DOHH2 (cell line): ENCODE results near the gene DENND1A.

Source experiments
- H3F3A ChIP-seq: fragments of 200-600 bp; sonication (generic), shearing (Covaris generic); 2 replicates; pipeline ENCODE4 v1.6.0; 2016; ENCODE audit warnings: antibody characterized with exemption, mild to moderate bottlenecking; ENCODE audit not compliant: control insufficient read depth, insufficient read depth
- H3K27ac ChIP-seq: fragments of 200-600 bp; sonication (generic); 2 replicates; pipeline ENCODE4 v1.5.1; 2014; ENCODE audit warnings: low read depth, mild to moderate bottlenecking, low read length, moderate library complexity
- H3K27me3 ChIP-seq: fragments of 200-600 bp; sonication (generic); 2 replicates; pipeline ENCODE4 v1.6.1; 2014; ENCODE audit warnings: mild to moderate bottlenecking, low read length, mixed read lengths; ENCODE audit not compliant: control insufficient read depth
- H3K36me3 ChIP-seq: fragments of 200-600 bp; sonication (generic); 2 replicates; pipeline ENCODE4 v1.6.1; 2014; ENCODE audit warnings: mild to moderate bottlenecking, low read length, moderate library complexity, mixed read lengths; ENCODE audit not compliant: control insufficient read depth
- H3K4me1 ChIP-seq: fragments of 200-600 bp; sonication (generic); 2 replicates; pipeline ENCODE4 v1.6.1; 2014; ENCODE audit warnings: mild to moderate bottlenecking, low read length, mixed read lengths; ENCODE audit not compliant: control insufficient read depth
- H3K4me2 ChIP-seq: fragments of 200-600 bp; sonication (generic); 2 replicates; pipeline ENCODE4 v1.6.0; 2014; ENCODE audit warnings: mild to moderate bottlenecking, low read length, moderate library complexity
- H3K4me3 ChIP-seq: fragments of 200-600 bp; sonication (generic); 2 replicates; pipeline ENCODE4 v1.5.1; 2014; ENCODE audit warnings: mild to moderate bottlenecking, low read length, mixed read lengths
- H3K79me2 ChIP-seq: fragments of 200-600 bp; sonication (generic); 2 replicates; pipeline ENCODE4 v1.6.1; 2014; ENCODE audit warnings: mild to moderate bottlenecking, low read length, mixed read lengths; ENCODE audit not compliant: control insufficient read depth
- H3K9me2 ChIP-seq: fragments of 200-600 bp; sonication (generic); replicated peaks from 2 replicates; pipeline ENCODE4 v1.6.1; 2014; ENCODE audit warnings: mild to moderate bottlenecking, low read length, mixed read lengths; ENCODE audit not compliant: control insufficient read depth
- H3K9me3 ChIP-seq: fragments of 200-600 bp; sonication (generic); 2 replicates; pipeline ENCODE4 v1.6.1; 2014; ENCODE audit warnings: antibody characterized with exemption, low read length, mixed read lengths; ENCODE audit not compliant: control insufficient read depth, insufficient read depth
- H4K20me1 ChIP-seq: fragments of 200-600 bp; sonication (generic); 2 replicates; pipeline ENCODE4 v1.6.0; 2014; ENCODE audit warnings: low read depth, mild to moderate bottlenecking, antibody characterized with exemption, low read length, moderate library complexity; ENCODE audit not compliant: control insufficient read depth, insufficient read depth
- EZH2phosphoT487 ChIP-seq: fragments of 200-600 bp; sonication (generic); IDR thresholded peaks from 2 replicates; pipeline ENCODE4 v1.6.1; 2017; ENCODE audit warnings: borderline replicate concordance, mild to moderate bottlenecking, antibody characterized with exemption, low read length, moderate library complexity, mixed read lengths
- TF ChIP-seq, protein P1 (sequence below): fragments of 200-600 bp; sonication (generic); IDR thresholded peaks from one replicate; pipeline ENCODE4 v1.5.1; 2014; ENCODE audit warnings: antibody characterized with exemption, mild to moderate bottlenecking, low read depth, low read length; ENCODE audit not compliant: poor library complexity, severe bottlenecking

DENND1A gene

DNA sequence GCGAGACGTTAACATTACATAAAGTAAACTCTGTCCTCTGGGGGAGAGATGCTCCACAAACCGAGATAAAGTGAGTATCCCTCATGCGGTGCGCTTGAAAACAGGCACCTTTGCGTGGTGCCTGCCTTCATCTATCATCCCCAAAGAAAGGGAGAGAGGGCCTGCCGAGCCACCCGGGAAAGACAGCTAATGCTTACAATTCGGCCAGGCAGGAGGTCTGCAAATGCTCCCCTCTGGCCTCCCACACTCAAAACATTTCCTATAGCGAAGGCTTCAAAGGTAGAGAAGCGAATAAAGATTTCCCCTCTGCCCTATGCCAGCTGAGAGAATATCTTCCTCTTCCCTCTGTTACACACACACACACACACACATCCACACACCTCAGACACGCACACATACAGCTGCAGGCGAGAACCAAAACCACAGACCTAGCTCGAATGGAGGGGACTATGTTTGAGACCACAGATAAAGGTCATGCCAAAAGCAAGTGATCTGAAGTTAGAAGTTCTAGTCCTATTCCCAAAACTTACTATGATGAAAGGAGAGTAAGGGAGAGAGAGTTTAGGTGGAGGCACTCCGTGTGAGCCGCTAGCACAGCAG, 441.1 kb downstream of the DENND1A start:
- Histone ChIP-seq H3K9me2 (no peaks in the 10 kb centered on the region), H3K4me3 (no peak overlapping the region), H4K20me1 (no peaks in the 10 kb centered on the region), H3K36me3 (no peaks in the 10 kb centered on the region), H3K9me3 (no peaks in the 10 kb centered on the region), H3K4me1 (no peaks in the 10 kb centered on the region), H3K79me2 (no peaks in the 10 kb centered on the region), H3K4me2 (no peak overlapping the region), H3K27ac (no peak overlapping the region), H3F3A (no peaks in the 10 kb centered on the region), H3K27me3 (no peaks in the 10 kb centered on the region)
- TF ChIP-seq, protein P1, sequence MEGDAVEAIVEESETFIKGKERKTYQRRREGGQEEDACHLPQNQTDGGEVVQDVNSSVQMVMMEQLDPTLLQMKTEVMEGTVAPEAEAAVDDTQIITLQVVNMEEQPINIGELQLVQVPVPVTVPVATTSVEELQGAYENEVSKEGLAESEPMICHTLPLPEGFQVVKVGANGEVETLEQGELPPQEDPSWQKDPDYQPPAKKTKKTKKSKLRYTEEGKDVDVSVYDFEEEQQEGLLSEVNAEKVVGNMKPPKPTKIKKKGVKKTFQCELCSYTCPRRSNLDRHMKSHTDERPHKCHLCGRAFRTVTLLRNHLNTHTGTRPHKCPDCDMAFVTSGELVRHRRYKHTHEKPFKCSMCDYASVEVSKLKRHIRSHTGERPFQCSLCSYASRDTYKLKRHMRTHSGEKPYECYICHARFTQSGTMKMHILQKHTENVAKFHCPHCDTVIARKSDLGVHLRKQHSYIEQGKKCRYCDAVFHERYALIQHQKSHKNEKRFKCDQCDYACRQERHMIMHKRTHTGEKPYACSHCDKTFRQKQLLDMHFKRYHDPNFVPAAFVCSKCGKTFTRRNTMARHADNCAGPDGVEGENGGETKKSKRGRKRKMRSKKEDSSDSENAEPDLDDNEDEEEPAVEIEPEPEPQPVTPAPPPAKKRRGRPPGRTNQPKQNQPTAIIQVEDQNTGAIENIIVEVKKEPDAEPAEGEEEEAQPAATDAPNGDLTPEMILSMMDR = no peak
- no peak for TF ChIP-seq EZH2phosphoT487

DNA sequence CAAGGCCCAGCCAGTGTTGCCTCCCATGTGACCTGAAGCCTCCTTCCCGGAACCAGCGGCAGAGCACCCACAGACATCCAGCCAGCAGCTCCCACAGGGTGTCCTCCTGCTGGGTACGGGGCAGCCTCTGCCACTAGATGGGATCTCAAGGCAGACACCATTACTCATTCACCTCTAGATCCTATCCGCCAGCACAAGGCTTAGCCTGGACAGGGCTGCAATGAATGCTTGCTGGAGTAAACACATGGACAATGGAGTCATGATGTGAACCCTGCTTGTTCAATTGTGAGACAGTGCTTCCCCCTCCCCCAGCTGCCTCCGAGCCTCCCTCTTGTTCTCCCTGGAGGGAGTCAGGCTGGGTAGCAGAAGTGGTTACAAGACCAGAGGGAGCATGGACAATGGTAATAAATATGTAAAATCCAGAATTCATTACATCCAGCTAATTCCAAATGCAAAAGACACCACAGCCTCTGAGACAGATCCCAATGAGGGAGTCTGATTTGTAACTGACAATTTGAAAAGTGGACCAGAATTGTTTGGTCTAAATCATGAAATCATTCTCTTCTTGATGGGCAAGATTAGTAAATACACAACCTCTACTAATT, 441.9 kb downstream of the DENND1A start:
- H3K36me3 ChIP-seq = no peaks in the 10 kb centered on the region
- H3K4me2 ChIP-seq = no peak overlapping the region
- no peak for TF ChIP-seq EZH2phosphoT487
- TF ChIP-seq, protein P1 = no peak
- no peaks in the 10 kb centered on the region for H3K79me2 ChIP-seq
- no peak overlapping the region for H3K27ac ChIP-seq
- no peaks in the 10 kb centered on the region for H3K9me2 ChIP-seq
- no peaks in the 10 kb centered on the region for H3K27me3 ChIP-seq
- no peaks in the 10 kb centered on the region for H3K4me1 ChIP-seq
- no peaks in the 10 kb centered on the region for H3F3A ChIP-seq
- no peaks in the 10 kb centered on the region for H3K9me3 ChIP-seq
- H4K20me1 ChIP-seq = no peaks in the 10 kb centered on the region
- no peak overlapping the region for H3K4me3 ChIP-seq

- no peak overlapping the region for H3K4me3 ChIP-seq
- no peaks in the 10 kb centered on the region for H3K27me3 ChIP-seq
Observed at GRCh38 chr9:123486431-123486830, 443.5 kb downstream of the DENND1A start.

More at GRCh38 chr9:123486431-123486830, 443.5 kb downstream of the DENND1A start:
- Histone ChIP-seq H3K9me2 (no peaks in the 10 kb centered on the region), H3K79me2 (no peaks in the 10 kb centered on the region), H3K9me3 (no peaks in the 10 kb centered on the region), H3K4me1 (no peaks in the 10 kb centered on the region), H3K36me3 (no peaks in the 10 kb centered on the region), H4K20me1 (no peaks in the 10 kb centered on the region), H3K4me2 (no peak overlapping the region), H3F3A (no peaks in the 10 kb centered on the region), H3K27ac (no peak overlapping the region)
- TF ChIP-seq, protein P1 = no peak
- TF ChIP-seq EZH2phosphoT487 = no peak
